Measurements from ENCODE around the gene RTP1. TPM values are rescaled to one million over a fixed set of nuclear protein-coding genes. Genes with fewer than 3 reads are reported as not detected.

RTP1 gene
- total and polyA plus RNA-seq, 2 experiments from 2014 or later, result 4.4 to 6.3 TPM

- Histone ChIP-seq H3K36me3 (ENCODE audit: insufficient read depth) (no peaks in the 10 kb centered on the region; the same call in 1 of the 2 replicates), H3F3A (replicated peaks; ENCODE audit: low read depth) (no peaks in the 10 kb centered on the region), H3K27me3 (ENCODE audit: insufficient read depth) (no peaks in the 10 kb centered on the region), H3K4me1 (ENCODE audit: insufficient read depth) (0 out of 2 replicates have a peak, but pooled peaks cover 9% of the 10 kb centered on the region), H3K4me2 (no peak overlapping the region), H4K20me1 (replicated peaks; ENCODE audit: insufficient read depth) (no peaks in the 10 kb centered on the region), H3K79me2 (replicated peaks; ENCODE audit: insufficient read depth) (no peaks in the 10 kb centered on the region), H2AFZ (no peak overlapping the region), H3K27ac (ENCODE audit: low read depth) (no peak overlapping the region), H3K4me3 (no peak overlapping the region), H3K9me2 (ENCODE audit: insufficient read depth) (0 out of 2 replicates have a peak, but pooled peaks cover 4% of the 10 kb centered on the region)
- no peak for ATAC-seq
- Mint-ChIP-seq H3K9me3 (peaks cover 2% of the 10 kb centered on the region; the same call in 2 of the 3 replicates), H3K36me3 (ENCODE audit: low read depth) (no peaks in the 10 kb centered on the region), H3K27ac (no peak overlapping the region), H3K4me1 (peaks cover 7% of the 10 kb centered on the region; the same call in 2 of the 3 replicates), H3K4me3 (no peak overlapping the region), H3K27me3 (ENCODE audit: insufficient read depth, low read depth, poor library complexity) (peaks cover 9% of the 10 kb centered on the region)
- TF ChIP-seq ZNF114 (CRISPR knock-in tag; IDR thresholded peaks at IDR 0.05), result no peak
- TF ChIP-seq ETS1 (IDR thresholded peaks at IDR 0.05), result no peak
- no peak for TF ChIP-seq EZH2phosphoT487 (IDR thresholded peaks at IDR 0.05; ENCODE audit: unreplicated experiment)
- TF ChIP-seq CREB1 (CRISPR knock-in tag; IDR thresholded peaks at IDR 0.05; ENCODE audit: low read depth), result no peak
- no peak for TF ChIP-seq JUNB (IDR thresholded peaks at IDR 0.05; ENCODE audit: unreplicated experiment)
- no peak for TF ChIP-seq ZNF331 (CRISPR knock-in tag; IDR thresholded peaks at IDR 0.05; ENCODE audit: low read depth)
- no peak for TF ChIP-seq POLR2AphosphoS5 (IDR thresholded peaks at IDR 0.05; ENCODE audit: low read depth)
- no peak for DNase-seq (ENCODE audit: low spot score)
Observed at GRCh38 chr3:187223799-187224198, 26.5 kb downstream of the RTP1 start.

DNA sequence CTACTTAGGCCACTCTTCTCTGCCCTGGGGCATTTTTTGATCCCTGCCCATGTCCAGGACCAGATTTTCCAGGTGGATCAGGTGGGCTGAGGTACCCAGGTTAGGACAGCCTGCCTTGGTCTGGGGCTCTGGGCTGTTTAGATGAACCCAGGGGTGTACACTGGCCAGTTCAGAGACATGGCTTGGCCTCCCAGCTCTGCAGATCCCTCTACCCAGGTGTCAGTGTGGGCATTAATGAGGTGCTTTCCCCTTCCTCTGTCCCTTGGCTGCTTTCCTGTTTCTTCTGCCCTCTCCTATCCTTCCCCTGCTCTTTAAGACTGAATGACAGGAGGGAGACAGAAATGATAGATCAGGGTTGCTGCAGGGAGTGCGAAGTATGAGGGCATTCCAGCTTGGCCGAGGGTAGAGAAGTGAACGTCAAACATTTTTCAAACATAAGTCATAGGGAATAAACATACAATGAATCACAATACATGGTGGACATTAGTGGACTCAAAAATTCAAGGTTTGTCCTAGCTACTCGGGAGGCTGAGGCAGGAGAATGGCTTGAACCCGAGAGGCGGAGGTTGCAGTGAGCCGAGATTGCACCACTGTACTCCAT lies 30.5 kb downstream of the RTP1 start:
- no peaks in the 10 kb centered on the region for H3K4me1 ChIP-seq (ENCODE audit: insufficient read depth)
- H4K20me1 ChIP-seq (replicated peaks; ENCODE audit: insufficient read depth), result no peaks in the 10 kb centered on the region
- DNase-seq (ENCODE audit: low spot score) (no peak), ATAC-seq (no peak)
- Mint-ChIP-seq H3K4me3 (no peak overlapping the region), H3K27ac (no peak overlapping the region), H3K4me1 (no peaks in the 10 kb centered on the region), H3K9me3 (peaks cover 2% of the 10 kb centered on the region; the same call in 2 of the 3 replicates), H3K36me3 (ENCODE audit: low read depth) (no peaks in the 10 kb centered on the region; the same call in 2 of the 3 replicates), H3K27me3 (ENCODE audit: insufficient read depth, low read depth, poor library complexity) (peaks cover 5% of the 10 kb centered on the region)
- peaks cover 21% of the 10 kb centered on the region; the same call in 1 of the 2 replicates for H3K9me2 ChIP-seq (ENCODE audit: insufficient read depth)
- no peak overlapping the region for H3K4me3 ChIP-seq
- H3K27me3 ChIP-seq (ENCODE audit: insufficient read depth), result no peaks in the 10 kb centered on the region
- H3K4me2 ChIP-seq, result no peak overlapping the region
- no peaks in the 10 kb centered on the region for H3K79me2 ChIP-seq (replicated peaks; ENCODE audit: insufficient read depth)
- H2AFZ ChIP-seq, result no peak overlapping the region
- H3K36me3 ChIP-seq (ENCODE audit: insufficient read depth), result no peaks in the 10 kb centered on the region
- H3F3A ChIP-seq (replicated peaks; ENCODE audit: low read depth), result no peaks in the 10 kb centered on the region
- no peak overlapping the region for H3K27ac ChIP-seq (ENCODE audit: low read depth)
- TF ChIP-seq ZNF331 (CRISPR knock-in tag; IDR thresholded peaks at IDR 0.05; ENCODE audit: low read depth), result no peak
- no peak for TF ChIP-seq ZNF462 (CRISPR knock-in tag; IDR thresholded peaks at IDR 0.05)
- no peak for TF ChIP-seq CREB1 (CRISPR knock-in tag; IDR thresholded peaks at IDR 0.05; ENCODE audit: low read depth)
- TF ChIP-seq, protein P1, sequence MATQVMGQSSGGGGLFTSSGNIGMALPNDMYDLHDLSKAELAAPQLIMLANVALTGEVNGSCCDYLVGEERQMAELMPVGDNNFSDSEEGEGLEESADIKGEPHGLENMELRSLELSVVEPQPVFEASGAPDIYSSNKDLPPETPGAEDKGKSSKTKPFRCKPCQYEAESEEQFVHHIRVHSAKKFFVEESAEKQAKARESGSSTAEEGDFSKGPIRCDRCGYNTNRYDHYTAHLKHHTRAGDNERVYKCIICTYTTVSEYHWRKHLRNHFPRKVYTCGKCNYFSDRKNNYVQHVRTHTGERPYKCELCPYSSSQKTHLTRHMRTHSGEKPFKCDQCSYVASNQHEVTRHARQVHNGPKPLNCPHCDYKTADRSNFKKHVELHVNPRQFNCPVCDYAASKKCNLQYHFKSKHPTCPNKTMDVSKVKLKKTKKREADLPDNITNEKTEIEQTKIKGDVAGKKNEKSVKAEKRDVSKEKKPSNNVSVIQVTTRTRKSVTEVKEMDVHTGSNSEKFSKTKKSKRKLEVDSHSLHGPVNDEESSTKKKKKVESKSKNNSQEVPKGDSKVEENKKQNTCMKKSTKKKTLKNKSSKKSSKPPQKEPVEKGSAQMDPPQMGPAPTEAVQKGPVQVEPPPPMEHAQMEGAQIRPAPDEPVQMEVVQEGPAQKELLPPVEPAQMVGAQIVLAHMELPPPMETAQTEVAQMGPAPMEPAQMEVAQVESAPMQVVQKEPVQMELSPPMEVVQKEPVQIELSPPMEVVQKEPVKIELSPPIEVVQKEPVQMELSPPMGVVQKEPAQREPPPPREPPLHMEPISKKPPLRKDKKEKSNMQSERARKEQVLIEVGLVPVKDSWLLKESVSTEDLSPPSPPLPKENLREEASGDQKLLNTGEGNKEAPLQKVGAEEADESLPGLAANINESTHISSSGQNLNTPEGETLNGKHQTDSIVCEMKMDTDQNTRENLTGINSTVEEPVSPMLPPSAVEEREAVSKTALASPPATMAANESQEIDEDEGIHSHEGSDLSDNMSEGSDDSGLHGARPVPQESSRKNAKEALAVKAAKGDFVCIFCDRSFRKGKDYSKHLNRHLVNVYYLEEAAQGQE (IDR thresholded peaks at IDR 0.05; ENCODE audit: unreplicated experiment), result no peak
- no peak for TF ChIP-seq EZH2phosphoT487 (IDR thresholded peaks at IDR 0.05; ENCODE audit: unreplicated experiment)
- TF ChIP-seq NANOG (IDR thresholded peaks at IDR 0.05; ENCODE audit: borderline replicate concordance), result no peak
- no peak for TF ChIP-seq POLR2AphosphoS5 (IDR thresholded peaks at IDR 0.05; ENCODE audit: low read depth)
- no peak for TF ChIP-seq ZNF114 (CRISPR knock-in tag; IDR thresholded peaks at IDR 0.05)
- TF ChIP-seq JUNB (IDR thresholded peaks at IDR 0.05; ENCODE audit: unreplicated experiment), result no peak
